Measurements from ENCODE around the gene GEMIN4. TPM values are rescaled to one million over a fixed set of nuclear protein-coding genes. Genes with fewer than 3 reads are reported as not detected.

Gene GEMIN4
- total and polyA plus RNA-seq, 2 of the 8 experiments (the other 6 are each of a cell fraction or from before 2014, with no cell fraction given) = 32.1 to 51.9 TPM

- H3K23me2 ChIP-seq (ENCODE audit: low read depth, low read length) = no peaks in the 10 kb centered on the region
- peak overlapping the region; percentile 87 for H3K4ac ChIP-seq (replicated peaks; ENCODE audit: insufficient read length, low read depth, low read length)
- WGBS, 2 experiments (ENCODE audit: extremely low coverage in 1 of 2, insufficient coverage in 1 of 2, insufficient read length in 1 of 2, insufficient replicate concordance in 2 of 2, low coverage in 1 of 2, low lambda C conversion rate in 2 of 2, missing lambda C conversion rate in 1 of 2) = 76% methylated on average over 12 of the region's 12 CpGs; no CpG with 5 or more reads in 1 of the 2 experiments
- H3K36me3 ChIP-seq (ENCODE audit: control insufficient read depth in 2 of 4, insufficient read depth in 4 of 4, low read length in 3 of 4) = no peaks in the 10 kb centered on the region
- H2AK5ac ChIP-seq (ENCODE audit: low read depth, low read length) = no peak overlapping the region
- H4K91ac ChIP-seq (replicated peaks; ENCODE audit: insufficient read length, low read length) = peak overlapping the region; percentile 17
- H3K18ac ChIP-seq (ENCODE audit: extremely low read depth, low read length) = peak overlapping the region; percentile 81
- POLR2A ChIA-PET (ENCODE audit: partially characterized antibody) = interaction anchor here (0.7 to 1.3 kb wide), 2 partner anchors 8 to 13 kb away, joined by 3 to 4 read pairs; no protein-coding TSS in a partner anchor
- no peaks in the 10 kb centered on the region for H3K27me3 ChIP-seq (replicated peaks in 1 of 4; ENCODE audit: control insufficient read depth in 3 of 4, extremely low read depth in 1 of 4, insufficient read depth in 3 of 4, low read length in 3 of 4)
- no peak overlapping the region for H2BK5ac ChIP-seq (ENCODE audit: low read depth, low read length)
- H2AFZ ChIP-seq (ENCODE audit: low read length) = no peak overlapping the region
- peak overlapping the region in 1 of 4 experiments; percentile 29; a peak in 2 of 8 replicates for H3K4me3 ChIP-seq (ENCODE audit: extremely low read depth in 1 of 4, insufficient read depth in 2 of 4, low read depth in 3 of 4, low read length in 4 of 4)
- H3K79me2 ChIP-seq (ENCODE audit: control insufficient read depth in 1 of 2, insufficient read depth in 2 of 2, low read length in 2 of 2) = no peaks in the 10 kb centered on the region
- H3K4me1 ChIP-seq (replicated peaks in 1 of 4; ENCODE audit: control insufficient read depth in 3 of 4, insufficient read depth in 4 of 4, low read length in 3 of 4) = peaks cover 5 to 10% (median 10%) of the 10 kb centered on the region in 4 experiments; a peak in 6 of 7 replicates
- H2BK15ac ChIP-seq (ENCODE audit: low read length) = peak overlapping the region; percentile 46; the same call in 1 of the 2 replicates
- H3K9ac ChIP-seq (replicated peaks in 1 of 4; ENCODE audit: extremely low read depth in 1 of 4, low read depth in 3 of 4, low read length in 3 of 4) = no peak overlapping the region; a peak in 1 of 7 replicates
- no peak overlapping the region for H3K27ac ChIP-seq (ENCODE audit: low read depth, low read length)
- no peak overlapping the region; the same call in 1 of the 2 replicates for H2BK12ac ChIP-seq (ENCODE audit: low read depth, low read length)
- no peaks in the 10 kb centered on the region for H4K20me1 ChIP-seq (replicated peaks in 1 of 2; ENCODE audit: control insufficient read depth in 1 of 2, insufficient read depth in 2 of 2, low read length in 2 of 2)
- 0 out of 2 replicates have a peak, but pooled peaks cover 2% of the 10 kb centered on the region for H3K79me1 ChIP-seq (ENCODE audit: low read depth, low read length)
- H3K9me3 ChIP-seq (ENCODE audit: insufficient read depth in 2 of 2, low read depth in 1 of 2, low read length in 1 of 2) = no peaks in the 10 kb centered on the region
- H4K8ac ChIP-seq (ENCODE audit: extremely low read depth, insufficient read depth, low read length) = no peak overlapping the region
- CTCF ChIA-PET (ENCODE audit: partially characterized antibody) = no interaction called here
- H3K23ac ChIP-seq (ENCODE audit: insufficient read length) = no peak overlapping the region
- H3K4me2 ChIP-seq (ENCODE audit: insufficient read depth in 1 of 2, low read depth in 2 of 2, low read length in 2 of 2) = peak overlapping the region; percentile 54 to 61; a peak in 2 of 4 replicates
- no peak overlapping the region for H3K56ac ChIP-seq (replicated peaks; ENCODE audit: insufficient read length, low read depth, low read length)
- H3K14ac ChIP-seq (ENCODE audit: insufficient read length) = no peak overlapping the region
- H4K5ac ChIP-seq (ENCODE audit: insufficient read length, low read depth, low read length) = no peak overlapping the region
- no peak for FAIRE-seq
- no peak for DNase-seq (ENCODE audit: low read depth in 1 of 2, low spot score in 2 of 2)
- H2BK20ac ChIP-seq (ENCODE audit: low read length) = no peak overlapping the region
- no peak overlapping the region for H2BK120ac ChIP-seq (replicated peaks; ENCODE audit: low read depth, low read length)
- no peak for TF ChIP-seq BCL11A (IDR thresholded peaks at IDR 0.05; ENCODE audit: low read depth in 2 of 2, low read length in 2 of 2)
- no peak for TF ChIP-seq POLR2AphosphoS5 (IDR thresholded peaks at IDR 0.05; ENCODE audit: low read depth, low read length)
- no peak for TF ChIP-seq RFX5 (IDR thresholded peaks at IDR 0.05; ENCODE audit: borderline replicate concordance, low read depth, low read length)
- TF ChIP-seq CBX8 (IDR thresholded peaks at IDR 0.05; ENCODE audit: borderline replicate concordance, low read depth, low read length) = no peak
- TF ChIP-seq SP1 (IDR thresholded peaks at IDR 0.05; ENCODE audit: low read depth, low read length) = no peak
- TF ChIP-seq CTBP2 (IDR thresholded peaks at IDR 0.05; ENCODE audit: borderline replicate concordance, insufficient read depth, insufficient read length, low read length) = no peak
- TF ChIP-seq ATF2 (IDR thresholded peaks at IDR 0.05; ENCODE audit: low read length) = no peak
- TF ChIP-seq BACH1 (IDR thresholded peaks at IDR 0.05; ENCODE audit: low read length) = no peak
- TF ChIP-seq GABPA (IDR thresholded peaks at IDR 0.05; ENCODE audit: borderline replicate concordance, insufficient read depth, low read length) = no peak
- no peak for TF ChIP-seq KDM4A (IDR thresholded peaks at IDR 0.05; ENCODE audit: low read depth, low read length, severe bottlenecking)
- TF ChIP-seq RAD21 (IDR thresholded peaks at IDR 0.05 in 1 of 2, conservative IDR thresholded peaks at IDR 0.05 in 1 of 2; ENCODE audit: low read depth in 2 of 2, low read length in 2 of 2) = no peak
- TF ChIP-seq TAF1 (IDR thresholded peaks at IDR 0.05; ENCODE audit: low read depth, low read length) = no peak
These were observed 26.3 kb downstream of the GEMIN4 start for GRCh38 chr17:725746-726145.
